K562 (cell line): ENCODE measurements around the gene SLC30A4. TPM values are rescaled to one million over a fixed set of nuclear protein-coding genes. Genes with fewer than 3 reads are reported as not detected.

ENCODE experiments used
- C11orf30 ChIP-seq: fragments of 450-650 bp; IDR thresholded peaks from 2 replicates; pipeline ENCODE4 v1.6.1; 2016; ENCODE audit warnings: low read depth, mild to moderate bottlenecking
- CBX8 ChIP-seq: fragments of 200-600 bp; sonication (generic); IDR thresholded peaks from 2 replicates; pipeline ENCODE4 v1.6.1; 2012; ENCODE audit warnings: borderline replicate concordance, mixed run types, low read depth, mild to moderate bottlenecking, moderate library complexity, mixed read lengths, low read length, control low read depth, inconsistent platforms; ENCODE audit not compliant: poor library complexity, severe bottlenecking; ENCODE audit errors: extremely low read depth
- DDX20 ChIP-seq: fragments of 450-650 bp; IDR thresholded peaks from 2 replicates; pipeline ENCODE4 v1.6.1; 2016; ENCODE audit warnings: missing genetic modification characterization, low read depth, mild to moderate bottlenecking, missing compliant biosample characterization, moderate library complexity
- DIDO1 ChIP-seq: fragments of 450-650 bp; IDR thresholded peaks from 2 replicates; pipeline ENCODE4 v1.6.1; 2016; ENCODE audit warnings: low read depth, missing biosample characterization, missing genetic modification characterization
- EWSR1 ChIP-seq: fragments of 450-650 bp; IDR thresholded peaks from 2 replicates; pipeline ENCODE4 v1.6.1; 2018; ENCODE audit warnings: borderline replicate concordance, mild to moderate bottlenecking, low read depth, moderate library complexity; ENCODE audit not compliant: partially characterized antibody
- MAFK ChIP-seq: IDR thresholded peaks from 2 replicates; pipeline ENCODE4 v1.6.1; 2011; ENCODE audit warnings: low read length, improper control_type of control experiment
- MYC ChIP-seq, 2 experiments: fragments of 250-450 bp in 1 of 2; sonication (Bioruptor Pico) in 1 of 2; IDR thresholded peaks; 2 replicates each; pipeline versions ENCODE4 v1.5.1 to v1.6.1; 2012 to 2021; ENCODE audit warnings: low read depth in 2 of 2, borderline replicate concordance in 1 of 2, improper control_type of control experiment in 1 of 2, low read length in 1 of 2, mild to moderate bottlenecking in 1 of 2, moderate library complexity in 1 of 2
- PHB2 ChIP-seq: fragments of 450-650 bp; IDR thresholded peaks from 2 replicates; pipeline ENCODE4 v1.6.1; 2017; ENCODE audit warnings: low read depth
- POLR2H ChIP-seq: IDR thresholded peaks from 2 replicates; pipeline ENCODE4 v1.6.1; 2016; ENCODE audit warnings: missing genetic modification characterization, low read depth, mild to moderate bottlenecking, control low read depth, missing compliant biosample characterization, moderate library complexity
- SRSF1 ChIP-seq: fragments of 200-400 bp; formaldehyde crosslinking; IDR thresholded peaks from 2 replicates; pipeline ENCODE4 v1.6.1; 2017; ENCODE audit warnings: mild to moderate bottlenecking, low read depth, low read length, moderate library complexity
- TEAD1 ChIP-seq, 2 experiments: fragments of 450-650 bp in 1 of 2; sonication (generic) in 1 of 2; formaldehyde crosslinking; IDR thresholded peaks; 2 replicates each; pipeline versions ENCODE4 v1.4.0 to v1.8.0; 2020 to 2022; ENCODE audit warnings: mild to moderate bottlenecking in 2 of 2, missing genetic modification reagents in 1 of 2
- YY1 ChIP-seq, 3 experiments: IDR thresholded peaks; 2 replicates each; pipeline ENCODE4 v1.6.1; 2011; ENCODE audit warnings: low read length in 2 of 3, mild to moderate bottlenecking in 2 of 3, moderate library complexity in 2 of 3, borderline replicate concordance in 1 of 3, control low read depth in 1 of 3, low read depth in 1 of 3; ENCODE audit not compliant: insufficient read depth in 3 of 3, insufficient replicate concordance in 2 of 3, control insufficient read depth in 1 of 3, insufficient read length in 1 of 3; ENCODE audit errors: extremely low read depth in 1 of 3
- ZNF766 ChIP-seq: fragments of 200-800 bp; sonication (Bioruptor generic); conservative IDR thresholded peaks from 2 replicates; pipeline ENCODE4 v1.6.1; 2016; ENCODE audit warnings: missing genetic modification characterization, missing compliant biosample characterization
- polyA plus RNA-seq, 8 experiments: library from polyadenylated mRNA; depleted of rRNA in 4 of 8; stranded (reverse) in 5 of 8; unstranded in 3 of 8; fragments of >200 nt; fragmentation: Nextera tagmentation in 2 of 8; fragmentation: Illumina TruSeq in 1 of 8; extraction: Ambion mirVana in 2 of 8; extraction: Trizol in 1 of 8; gene quantifications; 2 replicates each; pipeline versions ENCODE4 v1.2.1 to v1.2.3, GENCODE V29; 2011 to 2014; ENCODE audit warnings: inconsistent platforms in 1 of 8, missing spikeins in 1 of 8
- total RNA-seq, 7 experiments: library from RNA; depleted of rRNA in 6 of 7; stranded (reverse); fragments of >200 nt in 6 of 7; fragmentation: Illumina TruSeq in 2 of 7; extraction: Trizol in 2 of 7; gene quantifications; 2 replicates each; pipeline versions ENCODE4 v1.2.1 to v1.2.3, GENCODE V29; 2011 to 2021; ENCODE audit warnings: low replicate concordance in 1 of 7
- TF ChIP-seq, protein P1 (sequence below): sonication (generic); formaldehyde crosslinking; IDR thresholded peaks from 2 replicates; pipeline ENCODE4 v1.8.1; 2023; ENCODE audit warnings: mild to moderate bottlenecking, missing genetic modification reagents, moderate library complexity
- TF ChIP-seq, protein P2 (sequence below): sonication (generic); formaldehyde crosslinking; IDR thresholded peaks from 2 replicates; pipeline ENCODE4 v1.5.0; 2020; ENCODE audit warnings: missing genetic modification reagents

Gene SLC30A4
- total and polyA plus RNA-seq, 9 of the 15 experiments (the other 6 are each of a cell fraction or from before 2014, with no cell fraction given), result 0.21 to 0.73 (median 0.36) TPM

DNA sequence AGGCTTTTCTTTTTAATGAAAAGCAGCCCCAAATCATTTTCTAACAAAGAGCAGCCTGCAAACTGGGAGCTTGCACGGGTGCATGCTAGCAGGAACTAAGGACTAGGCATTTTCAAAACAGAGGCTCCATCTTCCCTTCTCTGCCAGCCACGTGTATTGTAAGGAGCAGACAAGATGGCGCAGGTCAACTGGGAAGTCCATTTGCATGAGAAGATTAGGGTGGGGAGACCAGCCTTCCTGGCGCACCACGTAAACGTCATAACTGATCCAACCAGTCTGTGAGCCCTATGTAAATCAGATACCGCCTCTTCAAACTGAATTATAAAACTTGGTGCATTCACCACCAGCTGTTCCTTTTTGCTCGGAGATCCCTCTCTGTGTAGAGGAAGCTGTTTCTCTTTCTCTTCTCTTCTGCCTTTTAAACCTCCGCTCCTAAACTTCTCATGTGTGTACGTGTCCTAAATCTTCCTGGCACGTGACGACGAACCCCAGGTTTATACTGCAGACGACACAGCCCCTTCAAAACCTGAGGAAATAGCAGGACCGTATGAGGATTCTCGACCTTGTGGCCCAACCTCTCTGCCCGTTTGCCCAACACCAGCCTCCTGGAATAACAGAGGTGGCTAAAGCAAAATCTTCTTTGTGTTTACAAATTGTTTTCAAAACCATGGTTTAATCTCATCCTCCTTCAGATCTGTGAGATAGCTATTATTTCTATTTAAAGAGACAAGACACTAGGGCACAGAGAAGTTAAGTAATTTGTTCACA, 26.4 kb upstream of the SLC30A4 start (continued):
- no peak for TF ChIP-seq TEAD1 (CRISPR knock-in tag; IDR thresholded peaks at IDR 0.05)
- TF ChIP-seq DIDO1 (tag), result no peak
- TF ChIP-seq YY1 (IDR thresholded peaks at IDR 0.05; ENCODE audit: borderline replicate concordance in 1 of 3, control insufficient read depth in 1 of 3, extremely low read depth in 1 of 3, insufficient read depth in 3 of 3, insufficient read length in 1 of 3, insufficient replicate concordance in 2 of 3, low read depth in 1 of 3, low read length in 2 of 3), result peak; percentile 67 to 94 (median 71)
- no peak for TF ChIP-seq SRSF1
- peak; percentile 97 for TF ChIP-seq MYC (IDR thresholded peaks at IDR 0.05; ENCODE audit: low read depth, low read length)
- TF ChIP-seq MYC (CRISPR knock-in tag; IDR thresholded peaks at IDR 0.05; ENCODE audit: borderline replicate concordance, low read depth), result 0 out of 2 replicates have a peak, but pooled peaks have one; percentile 71
- TF ChIP-seq EWSR1, result no peak
- no peak for TF ChIP-seq MAFK
- TF ChIP-seq POLR2H, result peak; percentile 95
- TF ChIP-seq, protein P1, sequence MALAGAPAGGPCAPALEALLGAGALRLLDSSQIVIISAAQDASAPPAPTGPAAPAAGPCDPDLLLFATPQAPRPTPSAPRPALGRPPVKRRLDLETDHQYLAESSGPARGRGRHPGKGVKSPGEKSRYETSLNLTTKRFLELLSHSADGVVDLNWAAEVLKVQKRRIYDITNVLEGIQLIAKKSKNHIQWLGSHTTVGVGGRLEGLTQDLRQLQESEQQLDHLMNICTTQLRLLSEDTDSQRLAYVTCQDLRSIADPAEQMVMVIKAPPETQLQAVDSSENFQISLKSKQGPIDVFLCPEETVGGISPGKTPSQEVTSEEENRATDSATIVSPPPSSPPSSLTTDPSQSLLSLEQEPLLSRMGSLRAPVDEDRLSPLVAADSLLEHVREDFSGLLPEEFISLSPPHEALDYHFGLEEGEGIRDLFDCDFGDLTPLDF (CRISPR knock-in tag), result no peak
- TF ChIP-seq ZNF766, result no peak
- no peak for TF ChIP-seq DDX20 (tag)
- TF ChIP-seq CBX8, result no peak
- TF ChIP-seq, protein P2, sequence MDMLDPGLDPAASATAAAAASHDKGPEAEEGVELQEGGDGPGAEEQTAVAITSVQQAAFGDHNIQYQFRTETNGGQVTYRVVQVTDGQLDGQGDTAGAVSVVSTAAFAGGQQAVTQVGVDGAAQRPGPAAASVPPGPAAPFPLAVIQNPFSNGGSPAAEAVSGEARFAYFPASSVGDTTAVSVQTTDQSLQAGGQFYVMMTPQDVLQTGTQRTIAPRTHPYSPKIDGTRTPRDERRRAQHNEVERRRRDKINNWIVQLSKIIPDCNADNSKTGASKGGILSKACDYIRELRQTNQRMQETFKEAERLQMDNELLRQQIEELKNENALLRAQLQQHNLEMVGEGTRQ (CRISPR knock-in tag), result peak; percentile 23; the same call in 1 of the 2 replicates
- no peak for TF ChIP-seq PHB2
- no peak for TF ChIP-seq C11orf30
